PC-3 (cell line): ENCODE results near the gene LRRC7. TPM values are rescaled to one million over a fixed set of nuclear protein-coding genes. Genes with fewer than 3 reads are reported as not detected.

Source experiments
- ATAC-seq: fragments of 200-7000 bp; cut with Tn5 transposase; 2 replicates; pipeline ENCODE4 v1.9.1; 2020; ENCODE audit warnings: mild to moderate bottlenecking, moderate library complexity
- BruUV-seq: library from RNA; stranded (reverse); fragments of 400-500 nt; replicated peaks from 2 replicates; lab custom pipeline; 2021; lab: Mats Ljungman, UMichigan
- CTCF ChIA-PET: fragments of 300-600 bp; sonication (Branson Sonifier 250); formaldehyde crosslinking; loops from one replicate; lab custom pipeline; 2022; ENCODE audit warnings: antibody characterized with exemption; lab: Charles Lee
- POLR2A ChIA-PET: fragments of 300-600 bp; sonication (Branson Sonifier 250); formaldehyde crosslinking; loops from one replicate; lab custom pipeline; 2022; ENCODE audit warnings: antibody characterized with exemption; ENCODE audit not compliant: unreplicated experiment; lab: Charles Lee
- DNase-seq: peaks from one replicate; pipeline ENCODE4 v3.0.0-alpha.2; 2015
- H2AFZ ChIP-seq: fragments of 300-600 bp; sonication (generic); 2 replicates; pipeline ENCODE4 v1.6.0; 2016; ENCODE audit warnings: antibody characterized with exemption, low read length
- H3F3A ChIP-seq: fragments of 300-600 bp; sonication (generic); one replicate; pipeline ENCODE4 v1.6.0; 2017; ENCODE audit warnings: antibody characterized with exemption, low read length, control low read depth, mild to moderate bottlenecking; ENCODE audit not compliant: unreplicated experiment
- H3K27ac ChIP-seq: fragments of 300-600 bp; sonication (generic); 2 replicates; pipeline ENCODE4 v1.5.1; 2016; ENCODE audit warnings: mild to moderate bottlenecking, low read length
- H3K27me3 ChIP-seq: fragments of 300-600 bp; sonication (generic); 2 replicates; pipeline ENCODE4 v1.6.1; 2016; ENCODE audit warnings: low read length, mixed read lengths
- H3K36me3 ChIP-seq: fragments of 300-600 bp; sonication (generic); 2 replicates; pipeline ENCODE4 v1.6.1; 2016; ENCODE audit warnings: low read depth, mixed run types, low read length, mixed read lengths
- H3K4me1 ChIP-seq: fragments of 300-600 bp; sonication (generic); 2 replicates; pipeline ENCODE4 v1.5.1; 2016; ENCODE audit warnings: low read length; ENCODE audit not compliant: insufficient read depth
- H3K4me2 ChIP-seq: fragments of 300-600 bp; sonication (generic); 2 replicates; pipeline ENCODE4 v1.6.0; 2016; ENCODE audit warnings: low read length
- H3K4me3 ChIP-seq: fragments of 300-600 bp; sonication (generic); 2 replicates; pipeline ENCODE4 v1.5.1; 2016; ENCODE audit warnings: mild to moderate bottlenecking, low read length, mixed read lengths
- H3K79me2 ChIP-seq: fragments of 300-600 bp; sonication (generic); 2 replicates; pipeline ENCODE4 v1.6.1; 2017; ENCODE audit warnings: low read length, mixed read lengths
- H3K9ac ChIP-seq: fragments of 300-600 bp; sonication (generic); 2 replicates; pipeline ENCODE4 v1.6.0; 2016; ENCODE audit warnings: mild to moderate bottlenecking, low read length
- H3K9me2 ChIP-seq: fragments of 300-600 bp; sonication (generic); replicated peaks from 2 replicates; pipeline ENCODE4 v1.6.1; 2016; ENCODE audit warnings: mixed run types, low read length, mixed read lengths
- H3K9me3 ChIP-seq: fragments of 300-600 bp; sonication (generic); 2 replicates; pipeline ENCODE4 v1.6.1; 2016; ENCODE audit warnings: low read length, mixed read lengths
- H4K20me1 ChIP-seq: fragments of 300-600 bp; sonication (generic); 2 replicates; pipeline ENCODE4 v1.6.1; 2016; ENCODE audit warnings: low read length, mixed read lengths
- EZH2 ChIP-seq: fragments of 300-600 bp; sonication (generic); IDR thresholded peaks from one replicate; pipeline ENCODE4 v1.6.1; 2017; ENCODE audit warnings: antibody characterized with exemption, mild to moderate bottlenecking, low read length; ENCODE audit not compliant: unreplicated experiment
- EZH2phosphoT487 ChIP-seq: fragments of 300-600 bp; sonication (generic); IDR thresholded peaks from 2 replicates; pipeline ENCODE4 v1.6.1; 2018; ENCODE audit warnings: mild to moderate bottlenecking, antibody characterized with exemption, low read length, borderline replicate concordance
- intact Hi-C: fragments of 100-400 bp; cut with micrococcal nuclease; formaldehyde crosslinking; loops from 2 replicates; pipeline ENCODE4 v1.9.0; 2023
- total RNA-seq: library from RNA; depleted of rRNA; stranded (reverse); fragments of >200 nt; gene quantifications from 2 replicates; pipeline ENCODE4 v1.2.3, GENCODE V29; 2014
- TF ChIP-seq, protein P1 (sequence below): fragments of 300-600 bp; sonication (generic); conservative IDR thresholded peaks from 2 replicates; pipeline ENCODE4 v1.5.1; 2017; ENCODE audit warnings: antibody characterized with exemption, low read depth, mild to moderate bottlenecking, low read length

Gene LRRC7
- total RNA-seq, 1 experiment from 2014 or later: 0.04 TPM

DNA sequence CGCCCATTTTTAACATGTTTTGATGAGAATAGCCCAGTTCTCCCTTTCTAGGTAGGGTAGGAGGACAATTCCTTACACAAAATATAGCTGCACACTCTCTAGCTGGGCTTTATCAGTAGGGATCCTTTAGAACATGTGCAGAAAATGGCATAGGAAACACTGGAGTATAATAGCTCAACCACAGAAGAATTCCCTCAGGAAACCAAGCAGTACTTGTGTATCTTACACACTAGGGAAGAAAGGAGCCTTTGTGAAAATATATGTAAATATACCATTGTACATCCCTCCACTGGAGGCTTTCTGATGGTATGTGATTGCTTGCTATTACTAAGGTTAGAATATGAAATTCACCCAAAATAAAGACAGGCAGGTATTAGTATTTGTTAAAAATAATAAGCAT, 484.2 kb downstream of the LRRC7 start:
- TF ChIP-seq, protein P1, sequence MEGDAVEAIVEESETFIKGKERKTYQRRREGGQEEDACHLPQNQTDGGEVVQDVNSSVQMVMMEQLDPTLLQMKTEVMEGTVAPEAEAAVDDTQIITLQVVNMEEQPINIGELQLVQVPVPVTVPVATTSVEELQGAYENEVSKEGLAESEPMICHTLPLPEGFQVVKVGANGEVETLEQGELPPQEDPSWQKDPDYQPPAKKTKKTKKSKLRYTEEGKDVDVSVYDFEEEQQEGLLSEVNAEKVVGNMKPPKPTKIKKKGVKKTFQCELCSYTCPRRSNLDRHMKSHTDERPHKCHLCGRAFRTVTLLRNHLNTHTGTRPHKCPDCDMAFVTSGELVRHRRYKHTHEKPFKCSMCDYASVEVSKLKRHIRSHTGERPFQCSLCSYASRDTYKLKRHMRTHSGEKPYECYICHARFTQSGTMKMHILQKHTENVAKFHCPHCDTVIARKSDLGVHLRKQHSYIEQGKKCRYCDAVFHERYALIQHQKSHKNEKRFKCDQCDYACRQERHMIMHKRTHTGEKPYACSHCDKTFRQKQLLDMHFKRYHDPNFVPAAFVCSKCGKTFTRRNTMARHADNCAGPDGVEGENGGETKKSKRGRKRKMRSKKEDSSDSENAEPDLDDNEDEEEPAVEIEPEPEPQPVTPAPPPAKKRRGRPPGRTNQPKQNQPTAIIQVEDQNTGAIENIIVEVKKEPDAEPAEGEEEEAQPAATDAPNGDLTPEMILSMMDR: no peak
- TF ChIP-seq EZH2phosphoT487 (no peak), EZH2 (no peak)
- Histone ChIP-seq H3K27me3 (peaks cover 8% of the 10 kb centered on the region; the same call in 1 of the 2 replicates), H3F3A (no peaks in the 10 kb centered on the region), H3K9ac (no peak overlapping the region), H3K4me3 (no peak overlapping the region), H3K9me2 (no peaks in the 10 kb centered on the region), H3K36me3 (no peaks in the 10 kb centered on the region), H3K79me2 (no peaks in the 10 kb centered on the region), H4K20me1 (no peaks in the 10 kb centered on the region), H3K4me2 (no peak overlapping the region), H3K9me3 (no peaks in the 10 kb centered on the region), H3K27ac (no peak overlapping the region), H3K4me1 (no peaks in the 10 kb centered on the region), H2AFZ (no peak overlapping the region)
- BruUV-seq: no TSS peak
- ATAC-seq: no peak
- POLR2A ChIA-PET: no interaction called here
- CTCF ChIA-PET: no interaction called here
- intact Hi-C loops: no loop called here
- no peak for DNase-seq

DNA sequence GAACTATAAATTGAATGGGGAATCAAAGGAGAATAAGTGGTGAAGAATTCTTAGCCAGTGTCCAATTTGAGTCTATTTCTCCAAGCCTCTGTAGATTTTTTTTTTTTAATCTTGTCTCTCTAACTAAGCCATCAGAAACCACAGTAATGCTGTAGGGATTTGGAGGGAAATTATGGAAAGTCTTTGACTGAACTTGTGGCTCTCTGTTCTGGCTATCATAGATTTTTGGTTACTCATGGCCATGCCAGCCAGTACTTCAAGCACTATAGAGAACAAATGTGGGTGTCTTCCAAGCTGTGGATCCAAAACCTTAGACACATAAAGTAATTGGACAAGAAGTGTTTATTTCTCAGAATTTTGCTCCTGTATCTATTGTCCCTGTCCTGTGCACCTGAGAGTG, 489.8 kb downstream of the LRRC7 start:
- no TSS peak for BruUV-seq

DNA sequence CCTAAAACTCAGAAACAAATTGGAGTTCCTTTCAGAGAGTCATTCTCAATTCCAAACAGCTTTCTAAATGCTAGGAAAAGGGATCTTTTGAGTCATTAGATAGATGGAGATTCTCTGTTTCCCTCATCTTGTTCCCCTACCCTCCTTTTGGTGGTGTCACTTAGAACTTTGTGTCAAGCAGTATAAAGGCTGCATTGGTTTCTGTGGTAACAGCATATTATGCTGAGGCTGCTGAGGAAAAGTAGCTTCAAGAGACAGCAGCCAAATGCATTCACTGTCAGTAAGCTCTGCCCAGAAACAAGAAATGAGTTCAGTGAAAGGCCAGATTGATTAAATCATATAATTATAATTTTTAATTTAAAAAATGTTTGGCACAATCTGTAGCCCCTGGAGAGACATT, 493.5 kb downstream of the LRRC7 start:
- intact Hi-C loops: no loop called here

More for the DNA sequence above, 489.8 kb downstream of the LRRC7 start:
- Histone ChIP-seq H3K9me2 (no peaks in the 10 kb centered on the region), H3K27me3 (peaks cover 12% of the 10 kb centered on the region; the same call in 1 of the 2 replicates), H3K4me2 (no peak overlapping the region), H3K4me1 (no peaks in the 10 kb centered on the region), H4K20me1 (no peaks in the 10 kb centered on the region), H3K9me3 (no peaks in the 10 kb centered on the region), H2AFZ (no peak overlapping the region), H3F3A (no peaks in the 10 kb centered on the region), H3K36me3 (no peaks in the 10 kb centered on the region), H3K79me2 (no peaks in the 10 kb centered on the region), H3K4me3 (no peak overlapping the region), H3K27ac (no peak overlapping the region), H3K9ac (no peak overlapping the region)
- ChIA-PET CTCF (no interaction called here), POLR2A (no interaction called here)
- TF ChIP-seq EZH2 (no peak), EZH2phosphoT487 (no peak)
- TF ChIP-seq, protein P1: no peak
- intact Hi-C loops: no loop called here
- DNase-seq (no peak), ATAC-seq (no peak)

More for the DNA sequence above, 493.5 kb downstream of the LRRC7 start:
- no peaks in the 10 kb centered on the region for H4K20me1 ChIP-seq
- H3K9me2 ChIP-seq: no peaks in the 10 kb centered on the region
- no peak overlapping the region for H3K4me3 ChIP-seq
- H3K4me1 ChIP-seq: no peaks in the 10 kb centered on the region
- H3K36me3 ChIP-seq: no peaks in the 10 kb centered on the region
- no peak overlapping the region for H3K27ac ChIP-seq
- CTCF ChIA-PET: no interaction called here
- H3K4me2 ChIP-seq: no peak overlapping the region
- H2AFZ ChIP-seq: no peak overlapping the region
- POLR2A ChIA-PET: no interaction called here
- no peaks in the 10 kb centered on the region for H3K9me3 ChIP-seq
- TF ChIP-seq EZH2 (no peak), EZH2phosphoT487 (no peak)
- TF ChIP-seq, protein P1: no peak
- H3F3A ChIP-seq: no peaks in the 10 kb centered on the region
- H3K9ac ChIP-seq: no peak overlapping the region
- no TSS peak for BruUV-seq
- no peaks in the 10 kb centered on the region for H3K79me2 ChIP-seq
- DNase-seq: no peak
- no peak for ATAC-seq
- peaks cover 12% of the 10 kb centered on the region; the same call in 1 of the 2 replicates for H3K27me3 ChIP-seq
